IMR-90 (cell line): ENCODE data around the gene KLHL40. TPM values are rescaled to one million over a fixed set of nuclear protein-coding genes. Genes with fewer than 3 reads are reported as not detected.

ENCODE experiments used
- ATAC-seq: fragments of 200-7000 bp; cut with Tn5 transposase; 2 replicates; pipeline ENCODE4 v1.9.1; 2020; ENCODE audit warnings: low read depth, mild to moderate bottlenecking, moderate library complexity
- BruUV-seq: library from RNA; stranded (reverse); fragments of 400-500 nt; replicated peaks from 2 replicates; lab custom pipeline; 2021; lab: Mats Ljungman, UMichigan
- CTCF ChIA-PET: fragments of 300-600 bp; formaldehyde crosslinking; extraction: SDS; loops from one replicate; lab custom pipeline; 2021; ENCODE audit warnings: antibody characterized with exemption; lab: Yijun Ruan, JAX
- POLR2A ChIA-PET: fragments of 300-600 bp; sonication (Branson Sonifier 250); formaldehyde crosslinking; loops from one replicate; lab custom pipeline; 2022; ENCODE audit warnings: antibody characterized with exemption; ENCODE audit not compliant: unreplicated experiment; lab: Charles Lee
- DNase-seq: peaks from one replicate; pipeline ENCODE4 v3.0.0; 2013
- H2AFZ ChIP-seq: replicated peaks from 2 replicates; pipeline ENCODE3; 2013; ENCODE audit warnings: low read length, mild to moderate bottlenecking; ENCODE audit not compliant: poor library complexity
- H2AK5ac ChIP-seq: 2 replicates; pipeline ENCODE4 v1.6.1; 2013; ENCODE audit warnings: low read depth, low read length, inconsistent platforms
- H2AK9ac ChIP-seq: replicated peaks from 2 replicates; pipeline ENCODE3; 2013; ENCODE audit warnings: mild to moderate bottlenecking, low read depth, low read length, moderate library complexity; ENCODE audit not compliant: poor library complexity
- H2BK120ac ChIP-seq: 2 replicates; pipeline ENCODE4 v1.6.1; 2013; ENCODE audit warnings: low read depth, low read length, inconsistent platforms
- H2BK15ac ChIP-seq: 3 replicates; pipeline ENCODE4 v1.6.1; 2013; ENCODE audit warnings: low read depth, low read length, inconsistent platforms
- H2BK20ac ChIP-seq: 2 replicates; pipeline ENCODE4 v1.6.1; 2013; ENCODE audit warnings: low read depth, mild to moderate bottlenecking, inconsistent platforms, low read length, moderate library complexity
- H2BK5ac ChIP-seq: 2 replicates; pipeline ENCODE4 v1.6.1; 2013; ENCODE audit warnings: mild to moderate bottlenecking, low read depth, low read length, inconsistent platforms; ENCODE audit not compliant: poor library complexity, severe bottlenecking
- H3K14ac ChIP-seq: replicated peaks from 2 replicates; pipeline ENCODE4 v1.6.1; 2013; ENCODE audit warnings: low read depth, low read length, inconsistent platforms
- H3K18ac ChIP-seq: 2 replicates; pipeline ENCODE4 v1.6.1; 2013; ENCODE audit warnings: low read depth, low read length, control low read depth
- H3K23ac ChIP-seq: 2 replicates; pipeline ENCODE4 v1.6.1; 2013; ENCODE audit warnings: low read depth, low read length, inconsistent platforms
- H3K27ac ChIP-seq: 2 replicates; pipeline ENCODE4 v1.5.1; 2013; ENCODE audit warnings: mild to moderate bottlenecking, control low read depth, low read length; ENCODE audit not compliant: insufficient read depth
- H3K27me3 ChIP-seq: 2 replicates; pipeline ENCODE4 v1.6.1; 2013; ENCODE audit warnings: low read length; ENCODE audit not compliant: control insufficient read depth, insufficient read depth
- H3K36me3 ChIP-seq: 2 replicates; pipeline ENCODE4 v1.6.1; 2013; ENCODE audit warnings: low read length, mixed read lengths; ENCODE audit not compliant: control insufficient read depth, insufficient read depth
- H3K4ac ChIP-seq: 2 replicates; pipeline ENCODE4 v1.6.1; 2013; ENCODE audit warnings: low read depth, low read length, inconsistent platforms
- H3K4me1 ChIP-seq: 2 replicates; pipeline ENCODE4 v1.6.1; 2013; ENCODE audit warnings: low read length, mixed read lengths; ENCODE audit not compliant: control insufficient read depth, insufficient read depth
- H3K4me2 ChIP-seq: 2 replicates; pipeline ENCODE4 v1.6.1; 2013; ENCODE audit warnings: low read depth, mild to moderate bottlenecking, control low read depth, low read length, moderate library complexity
- H3K4me3 ChIP-seq: 2 replicates; pipeline ENCODE4 v1.5.1; 2013; ENCODE audit warnings: low read depth, mild to moderate bottlenecking, control low read depth, low read length, moderate library complexity; ENCODE audit not compliant: insufficient read depth
- H3K56ac ChIP-seq: 2 replicates; pipeline ENCODE4 v1.6.1; 2013; ENCODE audit warnings: low read length, inconsistent platforms; ENCODE audit not compliant: insufficient read depth; ENCODE audit errors: extremely low read depth
- H3K79me1 ChIP-seq, 2 experiments: 2 replicates each; pipeline ENCODE4 v1.6.1; 2013; ENCODE audit warnings: low read length in 2 of 2, inconsistent platforms in 1 of 2, low read depth in 1 of 2
- H3K9ac ChIP-seq: 2 replicates; pipeline ENCODE4 v1.6.1; 2013; ENCODE audit warnings: low read depth, low read length, control low read depth
- H3K9me1 ChIP-seq: 2 replicates; pipeline ENCODE4 v1.6.1; 2013; ENCODE audit warnings: low read length, inconsistent platforms; ENCODE audit not compliant: insufficient read depth
- H3K9me3 ChIP-seq: 2 replicates; pipeline ENCODE4 v1.6.1; 2013; ENCODE audit warnings: low read length; ENCODE audit not compliant: control insufficient read depth, insufficient read depth
- H4K20me1 ChIP-seq: 2 replicates; pipeline ENCODE4 v1.6.1; 2013; ENCODE audit warnings: low read length, inconsistent platforms; ENCODE audit not compliant: insufficient read depth
- H4K5ac ChIP-seq: 2 replicates; pipeline ENCODE4 v1.6.1; 2013; ENCODE audit warnings: mild to moderate bottlenecking, low read depth, low read length, control low read depth
- H4K8ac ChIP-seq, 2 experiments: 2 replicates each; pipeline ENCODE4 v1.6.1; 2013; ENCODE audit warnings: low read depth in 2 of 2, low read length in 2 of 2, control low read depth in 1 of 2, inconsistent platforms in 1 of 2
- H4K91ac ChIP-seq: 2 replicates; pipeline ENCODE4 v1.6.1; 2013; ENCODE audit warnings: low read depth, low read length, inconsistent platforms; ENCODE audit not compliant: insufficient read depth
- BHLHE40 ChIP-seq: fragments of 150-350 bp; IDR thresholded peaks from 2 replicates; pipeline ENCODE4 v1.6.1; 2016; ENCODE audit warnings: mild to moderate bottlenecking, low read depth, low read length
- CEBPB ChIP-seq: IDR thresholded peaks from 2 replicates; pipeline ENCODE4 v1.6.1; 2012; ENCODE audit warnings: low read depth, low read length, improper control_type of control experiment
- CTCF ChIP-seq: conservative IDR thresholded peaks from 2 replicates; pipeline ENCODE4 v1.5.1; 2012; ENCODE audit warnings: mild to moderate bottlenecking, low read depth, low read length, improper control_type of control experiment
- ELK1 ChIP-seq: fragments of 150-350 bp; IDR thresholded peaks from 2 replicates; pipeline ENCODE4 v1.6.1; 2016; ENCODE audit warnings: low read depth, mild to moderate bottlenecking, low read length, moderate library complexity, borderline replicate concordance
- FOS ChIP-seq: fragments of 150-350 bp; IDR thresholded peaks from 2 replicates; pipeline ENCODE4 v1.6.1; 2016; ENCODE audit warnings: low read depth, low read length
- MAFK ChIP-seq: IDR thresholded peaks from 2 replicates; pipeline ENCODE4 v1.6.1; 2012; ENCODE audit warnings: low read depth, low read length, improper control_type of control experiment
- MAZ ChIP-seq: IDR thresholded peaks from 2 replicates; pipeline ENCODE4 v1.6.1; 2012; ENCODE audit warnings: low read depth, mild to moderate bottlenecking, low read length, improper control_type of control experiment, moderate library complexity, borderline replicate concordance
- MXI1 ChIP-seq: IDR thresholded peaks from 2 replicates; pipeline ENCODE4 v1.6.1; 2012; ENCODE audit warnings: low read depth, mild to moderate bottlenecking, low read length, moderate library complexity, borderline replicate concordance
- NFE2L2 ChIP-seq: fragments of 150-350 bp; IDR thresholded peaks from 2 replicates; pipeline ENCODE4 v1.6.1; 2016; ENCODE audit warnings: low read depth, mild to moderate bottlenecking, low read length
- POLR2A ChIP-seq: IDR thresholded peaks from 2 replicates; pipeline ENCODE4 v1.6.1; 2012; ENCODE audit warnings: mild to moderate bottlenecking, low read depth, low read length
- RAD21 ChIP-seq: IDR thresholded peaks from 2 replicates; pipeline ENCODE4 v1.6.1; 2012; ENCODE audit warnings: low read length, improper control_type of control experiment
- RCOR1 ChIP-seq: IDR thresholded peaks from 2 replicates; pipeline ENCODE4 v1.6.1; 2012; ENCODE audit warnings: mild to moderate bottlenecking, low read length, improper control_type of control experiment; ENCODE audit not compliant: insufficient replicate concordance
- RFX5 ChIP-seq: IDR thresholded peaks from 2 replicates; pipeline ENCODE4 v1.8.0; 2012; ENCODE audit warnings: low read depth, mild to moderate bottlenecking, low read length, moderate library complexity
- SMC3 ChIP-seq: fragments of 150-350 bp; IDR thresholded peaks from 2 replicates; pipeline ENCODE4 v1.6.1; 2016; ENCODE audit warnings: low read depth, mild to moderate bottlenecking, antibody characterized with exemption, low read length, moderate library complexity
- USF2 ChIP-seq: fragments of 150-350 bp; IDR thresholded peaks from 2 replicates; pipeline ENCODE4 v1.6.1; 2017; ENCODE audit warnings: mild to moderate bottlenecking, antibody characterized with exemption, low read length, low read depth
- WGBS, 2 experiments: methylation state at CpG; one replicate each; pipeline versions ENCODE4 v1.1.5 to v1.1.7; 2013; ENCODE audit warnings: missing lambda C conversion rate in 2 of 2; ENCODE audit not compliant: insufficient read length in 1 of 2; ENCODE audit errors: extremely low coverage in 2 of 2; 5-methylcytosine and 5-hydroxymethylcytosine counted together
- dilution Hi-C: fragments of 300-500 bp; cut with HindIII; formaldehyde crosslinking; loops from one replicate; pipeline ENCODE4 v1.14.3; 2018; ENCODE audit warnings: low sequenced_read_pairs; ENCODE audit not compliant: unreplicated experiment
- in situ Hi-C: fragments of 300-500 bp; cut with MboI; formaldehyde crosslinking; loops from 3 replicates; pipeline ENCODE4 v1.14.3; 2019; ENCODE audit warnings: low sequenced_read_pairs, inconsistent platforms, mixed read lengths
- intact Hi-C: fragments of 100-400 bp; cut with micrococcal nuclease; formaldehyde crosslinking; loops from 2 replicates; pipeline ENCODE4 v1.10.0; 2022
- polyA plus RNA-seq, 3 experiments: library from polyadenylated mRNA; depleted of rRNA; stranded (reverse); fragments of >200 nt; gene quantifications; 2 replicates each; pipeline ENCODE4 v1.2.3, GENCODE V29; 2012; ENCODE audit warnings: low replicate concordance in 1 of 3
- total RNA-seq: library from RNA; depleted of rRNA; stranded (reverse); fragments of >200 nt; gene quantifications from 2 replicates; pipeline ENCODE4 v1.2.3, GENCODE V29; 2012

KLHL40 gene
- total and polyA plus RNA-seq, 2 of the 4 experiments (the other 2 are of a cell fraction), result not detected

- intact Hi-C loops (no loop called here), dilution Hi-C loops (no loop called here), in situ Hi-C loops (no loop called here)
- no peak overlapping the region for H4K5ac ChIP-seq
- no peaks in the 10 kb centered on the region; the same call in 1 of the 2 replicates for H3K9me1 ChIP-seq
- no peak overlapping the region for H2AK5ac ChIP-seq
- no peaks in the 10 kb centered on the region for H3K9me3 ChIP-seq
- H3K23ac ChIP-seq, result no peak overlapping the region
- no peak for DNase-seq
- no peak overlapping the region for H3K56ac ChIP-seq
- no peak overlapping the region for H2AFZ ChIP-seq
- TF ChIP-seq SMC3, result no peak
- TF ChIP-seq BHLHE40, result no peak
- TF ChIP-seq MXI1, result no peak
- TF ChIP-seq NFE2L2, result no peak
- no peak for TF ChIP-seq POLR2A
- no peak for TF ChIP-seq CEBPB
- no peak for TF ChIP-seq USF2
- TF ChIP-seq CTCF, result no peak
- no peak for TF ChIP-seq RCOR1
- TF ChIP-seq RAD21, result no peak
- no peak for TF ChIP-seq MAFK
- no peak for TF ChIP-seq MAZ
- no peak for TF ChIP-seq RFX5
- no peak for TF ChIP-seq ELK1
- TF ChIP-seq FOS, result no peak
- no peak overlapping the region for H3K9ac ChIP-seq
- ATAC-seq, result no peak
- no peak overlapping the region for H4K91ac ChIP-seq
- H2BK20ac ChIP-seq, result no peak overlapping the region
- no peaks in the 10 kb centered on the region for H3K36me3 ChIP-seq
- H2AK9ac ChIP-seq, result no peak overlapping the region
- no TSS peak for BruUV-seq
- no peak overlapping the region for H3K4ac ChIP-seq
- H3K27ac ChIP-seq, result no peak overlapping the region
- H3K14ac ChIP-seq, result no peak overlapping the region
- H2BK15ac ChIP-seq, result no peak overlapping the region
- no peak overlapping the region for H3K4me2 ChIP-seq
- no peak overlapping the region for H2BK5ac ChIP-seq
- H3K18ac ChIP-seq, result no peak overlapping the region
- H3K79me1 ChIP-seq, result no peaks in the 10 kb centered on the region
- H3K4me3 ChIP-seq, result no peak overlapping the region
- ChIA-PET POLR2A (no interaction called here), CTCF (no interaction called here)
- no peaks in the 10 kb centered on the region; the same call in none of the 2 replicates for H4K20me1 ChIP-seq
- no peak overlapping the region for H2BK120ac ChIP-seq
- WGBS, 2 experiments, result no CpG with 5 or more reads among the region's 5 CpGs
- peaks cover 45% of the 10 kb centered on the region for H3K27me3 ChIP-seq
- H4K8ac ChIP-seq, result no peak overlapping the region
- H3K4me1 ChIP-seq, result no peaks in the 10 kb centered on the region
Measured at GRCh38 chr3:42703695-42704025, 18.3 kb downstream of the KLHL40 start.
